RCC 7860 (cell line): ENCODE data around the gene SDK2.
A peak's percentile ranks its signal among the peaks of the same experiment; 100 is the strongest.

ENCODE experiments used
- DNase-seq: peaks from one replicate; pipeline ENCODE4 v3.0.0-alpha.2; 2015; ENCODE audit warnings: low spot score
- FAIRE-seq: peaks from 2 replicates; lab custom pipeline; 2012; peaks lifted over from hg19 to GRCh38; lab: Jason Lieb, UNC

SDK2 gene, protein sequence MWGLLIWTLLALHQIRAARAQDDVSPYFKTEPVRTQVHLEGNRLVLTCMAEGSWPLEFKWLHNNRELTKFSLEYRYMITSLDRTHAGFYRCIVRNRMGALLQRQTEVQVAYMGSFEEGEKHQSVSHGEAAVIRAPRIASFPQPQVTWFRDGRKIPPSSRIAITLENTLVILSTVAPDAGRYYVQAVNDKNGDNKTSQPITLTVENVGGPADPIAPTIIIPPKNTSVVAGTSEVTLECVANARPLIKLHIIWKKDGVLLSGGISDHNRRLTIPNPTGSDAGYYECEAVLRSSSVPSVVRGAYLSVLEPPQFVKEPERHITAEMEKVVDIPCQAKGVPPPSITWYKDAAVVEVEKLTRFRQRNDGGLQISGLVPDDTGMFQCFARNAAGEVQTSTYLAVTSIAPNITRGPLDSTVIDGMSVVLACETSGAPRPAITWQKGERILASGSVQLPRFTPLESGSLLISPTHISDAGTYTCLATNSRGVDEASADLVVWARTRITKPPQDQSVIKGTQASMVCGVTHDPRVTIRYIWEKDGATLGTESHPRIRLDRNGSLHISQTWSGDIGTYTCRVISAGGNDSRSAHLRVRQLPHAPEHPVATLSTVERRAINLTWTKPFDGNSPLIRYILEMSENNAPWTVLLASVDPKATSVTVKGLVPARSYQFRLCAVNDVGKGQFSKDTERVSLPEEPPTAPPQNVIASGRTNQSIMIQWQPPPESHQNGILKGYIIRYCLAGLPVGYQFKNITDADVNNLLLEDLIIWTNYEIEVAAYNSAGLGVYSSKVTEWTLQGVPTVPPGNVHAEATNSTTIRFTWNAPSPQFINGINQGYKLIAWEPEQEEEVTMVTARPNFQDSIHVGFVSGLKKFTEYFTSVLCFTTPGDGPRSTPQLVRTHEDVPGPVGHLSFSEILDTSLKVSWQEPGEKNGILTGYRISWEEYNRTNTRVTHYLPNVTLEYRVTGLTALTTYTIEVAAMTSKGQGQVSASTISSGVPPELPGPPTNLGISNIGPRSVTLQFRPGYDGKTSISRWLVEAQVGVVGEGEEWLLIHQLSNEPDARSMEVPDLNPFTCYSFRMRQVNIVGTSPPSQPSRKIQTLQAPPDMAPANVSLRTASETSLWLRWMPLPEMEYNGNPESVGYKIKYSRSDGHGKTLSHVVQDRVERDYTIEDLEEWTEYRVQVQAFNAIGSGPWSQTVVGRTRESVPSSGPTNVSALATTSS (N-terminal part only)

DNA sequence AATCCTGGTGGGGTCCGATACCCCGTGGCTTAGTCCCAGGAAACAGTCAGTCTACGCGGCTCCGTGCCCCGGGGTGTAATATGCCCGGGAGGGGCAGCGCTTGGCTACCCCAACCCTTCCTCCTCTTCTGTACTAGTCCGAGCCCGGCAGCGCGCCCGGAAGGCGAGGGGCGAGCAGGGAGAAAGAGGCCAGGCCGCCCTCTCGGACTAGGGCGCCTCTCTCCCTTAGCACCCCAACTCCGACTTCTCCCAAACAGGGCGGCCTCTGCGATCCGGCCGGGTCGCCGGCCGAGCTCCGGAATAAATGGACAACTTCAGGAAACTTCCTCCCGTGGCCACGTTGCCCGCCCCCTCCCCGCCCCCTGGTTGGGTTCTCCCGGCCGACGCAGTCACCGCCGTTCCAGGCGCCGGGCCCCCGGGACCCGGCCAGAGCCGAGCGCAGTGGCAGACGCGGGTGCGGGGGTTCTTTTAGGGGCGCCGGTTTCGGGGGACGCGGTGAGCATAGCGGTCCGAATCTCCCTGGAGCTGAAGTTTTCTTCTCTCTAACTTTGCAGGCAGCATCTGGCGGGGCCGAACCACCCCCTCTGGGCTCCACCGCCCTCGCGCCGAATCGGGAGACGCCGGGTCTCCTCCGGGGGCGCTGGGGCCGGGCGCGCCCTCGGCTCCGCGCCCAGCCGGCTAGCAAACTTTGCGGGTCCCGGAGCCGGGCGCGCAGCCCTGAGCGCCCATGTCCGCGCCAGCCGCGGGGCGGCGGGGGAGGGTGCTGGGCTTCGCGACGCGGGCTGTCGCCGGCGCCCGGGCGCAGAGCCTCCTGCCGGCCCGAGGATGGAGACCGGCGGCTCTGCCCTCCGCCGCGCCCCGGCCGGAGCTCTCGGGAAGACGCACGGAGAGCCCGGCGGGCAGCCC is at the start of gene SDK2:
SDK2 (minus strand) TSS at position 301 of the 905 bp plus-strand sequence. CDS start 357 bp downstream, outside the sequence.
- DNase-seq (no peak), FAIRE-seq (no peak)

DNA sequence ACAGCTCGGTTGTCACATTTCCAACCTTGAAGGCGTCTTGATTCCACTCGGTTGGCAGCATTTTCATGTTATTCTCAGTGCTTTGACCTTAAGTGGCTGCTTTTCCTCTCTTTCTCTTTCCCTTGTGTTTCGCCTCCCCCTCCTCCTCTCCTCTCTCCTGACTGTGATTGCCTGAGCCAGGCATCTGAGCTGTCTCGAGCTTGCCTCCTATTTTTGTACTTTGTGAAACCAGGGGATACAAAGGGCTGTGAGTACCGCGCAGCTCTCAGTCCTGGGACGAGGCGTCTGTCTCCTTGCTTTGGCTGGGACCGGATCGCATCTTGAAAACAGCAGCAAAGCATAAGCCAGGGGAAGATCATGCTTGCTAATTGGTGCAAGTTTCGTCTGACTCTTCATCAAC is 48.8 kb upstream of the SDK2 start:
- FAIRE-seq (no peak), DNase-seq (no peak)

DNA sequence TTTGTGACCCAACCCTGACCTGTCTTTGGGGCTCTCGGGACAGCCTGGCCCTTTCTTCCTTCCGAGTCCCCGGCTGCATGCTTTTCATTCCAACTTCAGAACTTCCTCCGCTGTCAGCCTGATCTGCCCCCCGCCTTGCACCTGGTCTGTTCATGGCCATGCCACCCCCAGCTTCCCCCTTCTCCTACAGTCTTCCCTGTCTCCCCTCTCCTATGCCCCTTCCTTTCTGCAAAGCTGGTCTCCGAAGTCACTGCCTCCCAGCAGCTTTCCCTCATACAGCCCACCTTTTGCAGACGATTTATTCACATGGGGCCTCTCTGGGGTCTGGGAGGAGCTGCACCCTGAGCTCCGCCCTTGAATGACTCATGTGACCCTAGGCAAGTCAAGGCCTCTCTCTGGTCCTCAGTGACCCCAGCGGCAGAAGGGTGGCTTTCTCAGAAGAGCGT is 47.1 kb upstream of the SDK2 start:
- FAIRE-seq: no peak
- no peak for DNase-seq

DNA sequence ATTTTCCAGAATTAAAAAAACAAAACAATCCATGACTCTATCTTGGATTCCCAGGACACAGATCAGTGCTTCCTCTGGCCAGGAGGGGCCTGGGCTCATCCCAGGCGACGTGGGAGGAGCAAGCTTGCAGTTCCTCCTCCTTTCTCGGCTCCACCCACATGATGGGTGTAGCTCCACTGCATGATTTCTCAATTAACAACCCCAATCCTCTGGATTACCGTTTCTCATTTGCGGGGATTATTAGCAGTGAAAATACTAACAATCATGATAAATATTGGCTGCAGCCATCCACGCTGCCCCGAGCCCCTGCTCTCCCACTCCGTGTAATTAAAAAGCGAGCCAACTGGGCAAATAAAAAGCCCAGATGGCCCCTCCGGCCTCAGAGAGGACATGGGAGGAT is 46.4 kb upstream of the SDK2 start:
- no peak for FAIRE-seq
- DNase-seq: no peak

DNA sequence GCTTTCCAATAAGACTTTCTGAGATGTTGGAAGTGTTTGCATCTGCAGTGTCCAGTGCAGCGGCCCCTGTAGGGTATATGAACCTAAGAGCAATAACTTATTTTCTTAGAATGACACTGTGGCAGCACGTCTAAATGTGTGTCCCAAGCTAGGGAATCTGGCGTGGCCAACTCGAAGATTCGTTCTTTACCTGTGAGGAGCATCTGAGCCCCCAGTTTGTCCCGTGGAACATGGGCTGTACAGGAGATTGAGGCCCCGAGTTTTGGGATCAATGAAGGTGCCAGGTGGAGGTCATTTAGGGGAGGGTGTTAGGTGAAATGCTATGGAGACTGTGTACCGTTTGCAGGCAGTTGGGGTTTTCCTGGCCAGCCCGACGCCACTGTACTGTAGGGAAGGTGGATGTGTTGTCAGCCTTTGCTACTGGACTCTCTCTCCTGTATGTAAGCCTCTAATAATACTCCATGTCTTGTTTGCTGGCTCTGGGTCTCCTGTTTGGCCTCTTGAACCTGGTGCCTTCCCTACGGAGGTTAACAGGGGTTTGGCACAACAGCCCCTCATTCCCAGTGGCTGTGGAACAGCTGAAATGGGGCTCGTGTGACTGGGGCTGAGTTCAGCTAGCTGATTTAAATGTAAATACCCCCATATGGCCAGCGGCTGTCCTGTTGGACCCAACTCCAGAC is 45.5 kb upstream of the SDK2 start:
- FAIRE-seq: no peak
- DNase-seq: no peak

DNA sequence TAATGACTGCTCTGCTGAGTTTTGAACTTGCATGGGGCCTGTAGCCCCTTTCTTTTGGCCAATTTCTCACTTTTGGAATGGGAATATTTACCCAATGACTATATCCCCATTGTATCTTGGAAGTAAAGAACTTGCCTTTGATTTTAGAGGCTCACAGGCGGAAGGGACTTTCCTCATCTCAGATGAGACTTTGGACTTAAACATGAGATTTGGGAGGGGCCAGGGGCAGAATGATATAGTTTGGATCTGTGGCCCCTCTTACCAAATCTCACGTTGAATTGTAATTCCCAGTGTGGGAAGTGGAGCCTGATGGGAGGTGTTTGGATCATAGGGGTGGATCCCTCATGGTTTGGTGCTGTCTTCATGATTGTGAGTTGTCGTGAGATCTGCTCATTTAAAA is 42.7 kb upstream of the SDK2 start:
- no peak for FAIRE-seq
- DNase-seq: no peak

DNA sequence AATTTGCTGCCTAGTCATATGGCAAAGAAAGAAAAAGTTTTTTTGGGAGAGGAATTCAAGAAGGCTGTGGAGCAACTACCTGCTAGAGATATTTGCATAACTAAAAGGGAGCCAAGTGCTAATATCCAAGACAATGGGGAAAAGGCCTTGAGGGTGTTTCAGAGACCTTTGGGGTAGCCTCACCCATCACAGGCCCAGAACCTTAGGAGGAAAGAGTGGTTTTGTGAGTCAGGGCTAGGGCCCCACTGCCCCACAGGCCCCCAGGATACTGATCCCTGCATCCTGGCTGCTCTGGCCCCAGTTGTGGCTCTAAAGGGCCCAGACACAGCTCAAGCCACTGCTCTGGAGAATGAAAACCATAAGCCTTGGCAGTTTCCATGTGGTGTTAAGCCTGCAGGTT is 41.9 kb upstream of the SDK2 start:
- no peak for DNase-seq

DNA sequence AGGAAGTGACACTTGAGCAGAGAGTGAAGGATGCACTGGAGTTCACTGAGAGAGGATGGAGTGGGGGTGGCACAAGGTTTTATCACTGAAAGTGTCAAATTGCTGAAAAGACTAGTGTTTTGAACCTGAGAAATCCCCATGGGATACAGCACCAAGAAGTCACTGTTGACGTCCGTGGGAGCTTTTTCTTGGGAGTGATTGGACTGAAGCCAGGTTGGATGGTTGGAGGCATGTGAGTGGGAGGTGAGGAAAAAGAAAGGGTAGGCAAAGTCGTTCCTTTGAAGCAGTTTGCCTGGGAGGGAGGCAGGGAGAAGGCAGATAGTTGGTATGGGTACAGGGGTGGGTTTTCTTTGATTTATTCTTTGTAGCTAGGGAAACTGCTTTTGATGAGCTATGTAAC is 39.9 kb upstream of the SDK2 start:
- DNase-seq: no peak
- FAIRE-seq: no peak

More for the DNA sequence above, 41.9 kb upstream of the SDK2 start:
- FAIRE-seq: no peak

DNA sequence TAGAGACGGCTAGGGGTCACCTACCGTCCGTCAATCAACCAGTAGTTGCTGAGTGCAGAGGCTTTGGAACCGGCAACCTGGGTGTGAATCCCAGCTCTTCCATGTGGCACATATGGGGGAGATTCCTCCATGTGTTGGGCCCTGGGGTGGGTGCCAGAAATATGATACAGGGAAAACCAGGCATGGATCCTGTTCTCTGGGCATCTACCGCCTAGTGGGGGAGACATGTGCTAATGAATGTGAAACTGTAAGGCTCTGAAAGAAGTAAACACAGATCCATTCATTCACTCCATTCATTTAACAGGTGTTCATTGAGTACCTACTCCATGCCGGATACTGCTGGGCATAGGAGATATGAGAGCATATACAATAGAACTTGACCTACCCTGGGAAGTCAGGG is 39.5 kb upstream of the SDK2 start:
- DNase-seq (no peak), FAIRE-seq (no peak)

DNA sequence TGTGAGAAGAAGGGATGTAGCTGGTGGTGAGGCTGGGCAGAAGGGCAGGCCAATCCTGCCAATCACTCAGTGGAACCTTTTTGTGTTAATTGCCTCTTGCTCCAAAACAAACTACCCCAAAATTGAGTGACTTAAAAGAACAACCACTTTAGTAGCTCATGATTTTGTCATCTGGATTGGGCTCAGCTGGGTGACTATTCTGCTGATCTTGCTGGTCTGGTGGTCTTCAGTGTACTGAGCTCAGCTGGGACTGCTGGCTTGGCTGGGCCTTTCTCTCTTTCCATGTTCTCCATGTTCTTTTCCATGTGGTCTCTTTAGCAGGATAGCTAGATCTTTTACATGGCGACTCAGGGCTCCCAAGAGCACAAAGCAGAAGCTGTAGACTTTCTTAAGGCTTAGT is 37.7 kb upstream of the SDK2 start:
- DNase-seq (no peak), FAIRE-seq (no peak)

DNA sequence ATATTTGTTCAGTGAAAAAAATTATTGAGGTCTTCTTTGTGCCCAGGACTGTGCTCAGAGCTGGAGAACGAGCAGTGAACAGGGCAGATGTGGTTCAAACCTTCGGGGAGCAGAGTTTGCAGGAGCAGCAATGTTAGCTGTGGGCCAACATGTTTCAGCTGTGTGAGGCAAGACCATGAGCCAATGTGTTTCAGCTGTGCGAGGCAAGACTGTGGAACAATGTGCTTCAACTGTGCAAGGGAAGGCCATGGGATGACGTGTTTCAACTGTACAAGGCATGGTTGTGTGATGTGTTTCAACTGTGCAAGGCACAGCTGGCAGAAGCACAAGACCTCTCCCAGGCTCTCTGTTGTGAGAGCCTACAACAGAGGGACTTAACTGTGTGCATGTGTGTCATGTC is 35.2 kb upstream of the SDK2 start:
- DNase-seq (no peak), FAIRE-seq (no peak)

DNA sequence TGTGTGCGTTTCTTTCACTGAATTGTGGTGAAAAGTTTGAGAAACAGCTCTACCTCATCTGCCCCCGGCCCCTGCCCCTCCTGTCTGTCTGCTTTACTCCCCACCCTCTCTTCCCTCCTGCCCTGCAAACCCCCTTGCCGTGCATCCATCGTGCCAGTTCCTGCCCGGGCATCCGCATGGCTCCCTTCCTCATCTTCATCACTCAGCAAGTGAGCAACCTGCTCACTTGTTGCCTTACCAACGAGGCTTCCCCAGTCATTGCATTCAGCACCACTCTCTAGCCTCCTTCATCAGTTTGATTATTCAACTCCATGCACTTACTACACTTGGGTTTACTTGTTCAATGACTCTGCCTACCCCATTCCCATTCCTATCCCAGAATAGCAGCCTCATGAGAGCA is 34.8 kb upstream of the SDK2 start:
- FAIRE-seq (no peak), DNase-seq (no peak)

DNA sequence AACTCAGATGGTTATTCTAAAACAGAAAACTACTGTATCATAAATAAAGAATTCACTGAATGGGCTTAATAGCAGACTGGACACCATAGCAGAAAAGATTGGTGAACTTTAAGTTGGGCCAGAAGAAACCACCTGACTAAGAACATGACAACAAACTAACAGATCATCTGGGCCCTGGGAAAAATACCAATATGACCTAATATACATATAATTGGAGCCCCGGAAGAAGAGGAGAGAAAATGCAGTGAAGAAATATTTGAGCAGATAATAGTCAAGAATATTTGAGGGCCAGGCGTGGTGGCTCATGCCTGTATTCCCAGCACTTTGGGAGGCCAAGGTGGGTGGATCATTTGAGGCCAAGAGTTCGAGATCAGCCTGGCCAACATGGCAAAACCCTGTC is 25.5 kb upstream of the SDK2 start:
- no peak for FAIRE-seq
- DNase-seq: no peak

DNA sequence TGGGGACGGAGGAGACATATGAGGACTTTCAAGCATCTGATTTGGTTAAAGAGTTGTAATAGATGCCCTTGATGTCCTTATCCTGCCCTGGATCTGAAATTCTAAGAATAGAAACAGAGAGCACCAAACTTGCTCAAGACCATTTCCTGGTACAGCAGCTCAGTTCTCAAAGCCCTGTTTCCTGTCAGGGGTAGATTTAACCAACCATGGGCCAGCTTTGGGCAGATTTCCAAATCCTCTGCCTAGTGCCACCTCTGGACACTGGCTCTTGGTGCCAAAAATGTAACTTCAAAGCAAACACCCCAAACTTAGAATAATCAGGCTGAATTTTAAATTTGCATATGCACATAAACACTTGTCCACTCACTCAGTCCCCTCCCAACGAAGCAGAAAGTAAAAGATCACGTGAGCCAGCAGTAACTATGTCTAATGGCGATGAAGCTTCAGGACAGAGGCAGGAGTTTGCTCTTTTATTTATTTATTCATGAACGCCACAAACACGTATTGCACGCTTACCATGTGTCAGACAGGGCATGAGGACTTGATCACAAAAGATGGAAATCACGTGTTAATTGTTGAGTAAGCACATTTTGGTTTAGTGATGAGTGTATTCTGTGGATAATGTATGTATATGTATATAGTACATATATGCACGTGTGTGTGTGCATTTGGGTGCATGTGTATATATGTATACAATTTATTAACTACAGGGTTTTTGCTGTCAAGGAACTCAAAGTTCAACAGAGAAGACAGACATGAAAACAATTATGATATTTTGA is 23.1 kb upstream of the SDK2 start:
- no peak for DNase-seq
- no peak for FAIRE-seq

DNA sequence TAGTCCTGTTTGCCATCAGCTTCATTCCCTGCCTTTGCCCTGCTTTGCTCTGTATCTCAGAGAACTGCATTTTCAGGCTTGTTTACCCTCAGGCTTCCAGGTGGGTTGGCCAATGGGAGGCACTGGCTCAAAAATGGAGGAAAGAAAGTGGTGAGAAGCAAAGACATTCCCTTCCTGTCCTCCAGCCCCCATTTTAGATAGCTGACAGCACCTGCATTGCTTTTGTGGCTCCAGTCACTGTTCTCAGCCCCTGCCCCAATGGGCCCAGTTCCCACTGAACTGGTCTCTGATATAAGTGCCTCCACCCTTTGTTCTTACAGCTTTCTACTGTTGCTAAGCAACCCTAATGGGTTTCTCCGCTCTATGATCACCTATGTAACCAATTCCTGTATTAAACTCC is 19.4 kb upstream of the SDK2 start:
- FAIRE-seq (no peak), DNase-seq (no peak)

DNA sequence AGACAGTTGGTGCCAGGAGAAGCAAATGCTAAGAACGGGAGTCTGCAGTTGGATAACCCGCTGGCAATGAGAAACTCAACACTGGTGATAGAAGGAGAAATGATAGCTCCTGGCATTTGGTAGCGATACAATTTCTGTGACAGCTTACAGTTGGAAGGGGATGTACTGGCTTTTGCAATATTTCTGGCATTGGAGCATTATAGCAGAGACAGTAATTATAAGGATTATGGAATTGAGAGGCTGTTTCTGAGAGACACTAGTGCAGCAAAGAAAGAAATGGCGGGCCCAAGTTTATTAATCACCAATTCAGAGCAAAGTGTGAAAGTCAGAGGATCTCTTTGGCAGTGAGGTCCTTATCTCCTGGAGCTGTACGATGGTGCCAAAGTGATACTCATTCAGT is 16.1 kb upstream of the SDK2 start:
- DNase-seq (no peak), FAIRE-seq (no peak)

DNA sequence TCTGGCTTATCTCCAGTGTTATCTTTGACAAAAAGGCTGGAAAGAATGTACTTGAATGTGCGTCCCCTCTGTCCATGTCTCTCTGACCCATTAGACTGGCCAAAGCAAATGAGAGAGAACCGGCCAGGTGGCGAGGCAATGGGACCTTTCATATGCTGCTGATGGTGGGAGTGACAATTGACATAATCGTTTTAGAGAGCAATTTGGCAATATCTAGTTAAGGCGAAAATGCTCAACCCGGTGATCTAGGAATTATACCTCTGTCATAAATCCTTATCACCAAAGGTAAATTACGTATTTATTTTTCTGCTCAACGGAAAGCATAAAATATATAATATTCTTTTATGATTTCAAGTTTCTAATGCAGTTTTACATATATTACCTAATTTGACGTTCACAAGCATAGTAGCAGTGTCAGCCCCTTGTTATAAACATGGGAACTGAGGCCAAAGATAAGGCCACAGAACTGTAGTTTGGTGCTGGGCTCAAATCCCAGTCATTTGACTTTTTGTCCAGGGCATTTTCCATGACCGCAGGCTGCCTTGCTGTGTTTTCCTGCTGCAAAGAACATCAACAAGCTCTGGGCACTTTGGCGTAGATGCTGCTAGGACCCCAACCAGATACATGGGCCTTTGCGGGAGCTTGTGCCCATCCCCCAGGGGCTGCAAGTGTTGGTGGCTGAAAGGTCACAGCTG is 14.7 kb upstream of the SDK2 start:
- DNase-seq (no peak), FAIRE-seq (no peak)

DNA sequence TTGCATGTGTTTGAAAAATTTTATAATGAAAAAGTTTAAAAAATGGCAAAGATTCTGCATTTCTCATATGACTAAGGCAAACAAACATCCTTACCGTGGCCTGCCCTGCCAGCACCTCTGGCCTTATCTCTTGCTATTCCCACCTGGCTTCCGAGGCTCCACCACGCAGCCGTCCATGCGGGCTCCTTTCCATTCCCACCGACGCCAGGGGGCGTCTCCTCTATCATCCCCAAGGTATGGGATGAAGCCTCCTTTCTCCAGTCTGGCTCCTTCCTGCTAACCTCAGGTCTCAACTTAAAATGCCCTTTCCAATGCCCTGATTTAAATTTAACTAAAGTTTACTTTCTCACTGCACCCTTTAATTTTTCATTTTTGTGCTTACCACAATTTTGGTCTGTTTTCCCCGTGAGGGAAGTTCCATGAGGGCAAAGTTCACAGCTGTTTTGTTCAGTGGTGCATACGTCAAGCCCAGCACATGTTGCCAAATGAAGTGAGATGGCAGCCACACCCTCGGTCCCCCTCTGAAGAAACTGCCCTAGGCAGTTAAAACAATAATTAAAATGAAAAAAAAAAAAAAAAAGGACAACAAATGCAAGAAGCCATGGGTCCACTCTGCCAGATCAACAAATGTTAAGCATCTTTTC is 13.3 kb upstream of the SDK2 start:
- FAIRE-seq: no peak
- DNase-seq: peak; percentile 25
